Measurements from ENCODE around the gene MLH3. TPM values are rescaled to one million over a fixed set of nuclear protein-coding genes. Genes with fewer than 3 reads are reported as not detected.

Gene MLH3
- total RNA-seq, 4 donors from 2014 or later = 16.4 to 83.4 (median 50.1) TPM

DNA sequence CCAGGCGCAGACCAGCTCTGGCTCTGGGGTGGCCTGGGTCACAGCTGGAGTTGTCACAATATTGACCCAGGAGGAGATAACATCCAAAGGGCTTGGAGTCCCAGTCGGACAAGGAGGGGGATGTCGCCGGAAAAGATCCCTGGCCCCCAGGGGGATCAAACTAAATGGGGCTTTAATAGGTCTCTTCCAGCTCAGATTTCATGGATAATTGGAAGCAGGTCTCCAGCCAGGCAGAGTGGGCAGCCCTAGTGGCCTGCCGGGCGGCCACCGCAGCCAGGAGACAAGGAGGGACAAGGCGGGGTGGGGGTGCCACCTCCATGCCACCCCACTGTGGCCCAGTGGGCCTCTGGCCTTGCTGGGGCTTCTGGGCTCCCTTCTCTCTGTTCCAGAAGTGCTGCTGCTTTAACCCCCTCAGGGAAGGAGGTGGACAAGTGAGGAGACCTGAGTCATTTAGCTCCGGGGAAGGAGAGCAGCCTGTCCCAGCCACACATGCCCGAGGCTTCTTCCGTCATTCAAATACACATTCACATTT is 72.8 kb downstream of the MLH3 start:
- Histone ChIP-seq H3K27me3 (no peaks in the 10 kb centered on the region), H3K27ac (no peak overlapping the region), H3K9me3 (no peaks in the 10 kb centered on the region), H3K4me3 (no peak overlapping the region), H3K4me1 (peaks cover 0 to 4% of the 10 kb centered on the region in 2 donors), H3K36me3 (no peaks in the 10 kb centered on the region)
- TF ChIP-seq, protein P1, sequence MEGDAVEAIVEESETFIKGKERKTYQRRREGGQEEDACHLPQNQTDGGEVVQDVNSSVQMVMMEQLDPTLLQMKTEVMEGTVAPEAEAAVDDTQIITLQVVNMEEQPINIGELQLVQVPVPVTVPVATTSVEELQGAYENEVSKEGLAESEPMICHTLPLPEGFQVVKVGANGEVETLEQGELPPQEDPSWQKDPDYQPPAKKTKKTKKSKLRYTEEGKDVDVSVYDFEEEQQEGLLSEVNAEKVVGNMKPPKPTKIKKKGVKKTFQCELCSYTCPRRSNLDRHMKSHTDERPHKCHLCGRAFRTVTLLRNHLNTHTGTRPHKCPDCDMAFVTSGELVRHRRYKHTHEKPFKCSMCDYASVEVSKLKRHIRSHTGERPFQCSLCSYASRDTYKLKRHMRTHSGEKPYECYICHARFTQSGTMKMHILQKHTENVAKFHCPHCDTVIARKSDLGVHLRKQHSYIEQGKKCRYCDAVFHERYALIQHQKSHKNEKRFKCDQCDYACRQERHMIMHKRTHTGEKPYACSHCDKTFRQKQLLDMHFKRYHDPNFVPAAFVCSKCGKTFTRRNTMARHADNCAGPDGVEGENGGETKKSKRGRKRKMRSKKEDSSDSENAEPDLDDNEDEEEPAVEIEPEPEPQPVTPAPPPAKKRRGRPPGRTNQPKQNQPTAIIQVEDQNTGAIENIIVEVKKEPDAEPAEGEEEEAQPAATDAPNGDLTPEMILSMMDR (IDR thresholded peaks at IDR 0.05) = no peak
- TF ChIP-seq POLR2A (IDR thresholded peaks at IDR 0.05) = no peak
- DNase-seq = no peak
- intact Hi-C loops (cut with DNase I; ENCODE audit: low total_unique reads) = no loop called here

DNA sequence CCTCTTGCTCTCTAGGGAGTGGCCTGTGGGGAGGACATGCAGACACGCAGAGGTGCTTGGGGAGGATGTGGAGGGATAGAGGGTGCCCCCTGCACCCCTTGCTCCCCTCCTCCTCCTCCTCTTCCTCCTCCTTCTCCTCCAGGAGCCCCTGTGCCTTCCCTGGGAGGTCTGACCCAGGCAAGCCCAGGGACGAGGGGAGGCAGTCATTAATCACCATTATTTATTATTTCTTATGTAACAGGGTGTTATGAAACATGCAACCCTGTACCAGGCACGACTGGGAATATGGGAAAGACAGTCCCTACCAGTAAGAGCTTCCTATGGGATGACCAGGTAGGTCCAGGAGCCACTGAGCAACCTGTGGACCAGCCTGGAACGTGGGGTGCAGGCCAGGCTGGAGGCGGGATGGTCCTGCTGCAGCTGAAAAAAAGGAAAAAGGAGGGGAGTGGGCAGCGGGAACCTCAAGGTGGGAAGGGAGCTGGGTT is 73.3 kb downstream of the MLH3 start:
- TF ChIP-seq, protein P1 (IDR thresholded peaks at IDR 0.05) = no peak
- TF ChIP-seq POLR2A (IDR thresholded peaks at IDR 0.05) = no peak
- Histone ChIP-seq H3K27ac (no peak overlapping the region), H3K9me3 (no peaks in the 10 kb centered on the region), H3K27me3 (no peaks in the 10 kb centered on the region), H3K4me3 (no peak overlapping the region), H3K4me1 (peaks cover 0 to 4% of the 10 kb centered on the region in 2 donors), H3K36me3 (no peaks in the 10 kb centered on the region)
- intact Hi-C loops (cut with DNase I; ENCODE audit: low total_unique reads) = no loop called here
- no peak for DNase-seq

DNA sequence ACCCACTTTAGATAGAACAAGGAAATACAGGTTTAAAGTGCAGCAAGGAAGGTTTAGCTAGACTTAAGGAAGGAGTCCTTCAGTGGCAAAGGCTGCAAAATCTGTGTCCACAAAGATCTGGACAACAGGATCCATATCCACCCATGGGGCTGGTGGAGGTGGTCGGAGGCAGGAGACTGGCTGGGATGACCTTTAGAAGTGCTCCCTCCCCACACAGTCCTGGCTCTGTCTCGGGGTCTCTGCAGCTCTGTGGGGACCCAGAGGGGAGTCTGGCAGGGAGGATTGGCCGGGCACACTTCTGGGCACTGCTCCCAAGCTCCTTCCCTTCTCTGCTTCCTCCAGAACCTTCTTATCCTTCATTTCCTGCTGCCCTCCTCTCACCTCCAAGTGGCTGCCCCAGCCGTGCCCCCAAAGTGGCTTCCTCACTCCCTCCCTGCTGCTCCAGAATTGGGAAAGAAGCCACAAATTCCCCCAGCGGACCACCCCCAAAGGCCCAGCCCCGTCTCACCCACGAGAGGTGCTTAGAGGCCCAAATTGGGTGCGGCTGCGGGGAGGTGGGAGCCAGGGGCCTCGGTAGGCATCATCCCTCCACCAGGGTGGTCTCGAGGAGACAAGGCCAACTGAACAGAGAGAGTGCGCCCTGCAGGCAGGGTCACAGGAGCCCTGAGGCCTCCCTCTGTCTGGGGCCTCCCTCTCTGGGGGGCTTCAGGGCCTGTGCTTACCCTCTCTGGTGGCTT is 73.9 kb downstream of the MLH3 start:
- DNase-seq = no peak
- Histone ChIP-seq H3K4me3 (no peak overlapping the region), H3K4me1 (peaks cover 0 to 4% of the 10 kb centered on the region in 2 donors), H3K36me3 (no peaks in the 10 kb centered on the region), H3K27ac (no peak overlapping the region), H3K27me3 (no peaks in the 10 kb centered on the region), H3K9me3 (no peaks in the 10 kb centered on the region)
- TF ChIP-seq, protein P1 (IDR thresholded peaks at IDR 0.05) = no peak
- TF ChIP-seq POLR2A (IDR thresholded peaks at IDR 0.05) = no peak
- intact Hi-C loops (cut with DNase I; ENCODE audit: low total_unique reads) = no loop called here

DNA sequence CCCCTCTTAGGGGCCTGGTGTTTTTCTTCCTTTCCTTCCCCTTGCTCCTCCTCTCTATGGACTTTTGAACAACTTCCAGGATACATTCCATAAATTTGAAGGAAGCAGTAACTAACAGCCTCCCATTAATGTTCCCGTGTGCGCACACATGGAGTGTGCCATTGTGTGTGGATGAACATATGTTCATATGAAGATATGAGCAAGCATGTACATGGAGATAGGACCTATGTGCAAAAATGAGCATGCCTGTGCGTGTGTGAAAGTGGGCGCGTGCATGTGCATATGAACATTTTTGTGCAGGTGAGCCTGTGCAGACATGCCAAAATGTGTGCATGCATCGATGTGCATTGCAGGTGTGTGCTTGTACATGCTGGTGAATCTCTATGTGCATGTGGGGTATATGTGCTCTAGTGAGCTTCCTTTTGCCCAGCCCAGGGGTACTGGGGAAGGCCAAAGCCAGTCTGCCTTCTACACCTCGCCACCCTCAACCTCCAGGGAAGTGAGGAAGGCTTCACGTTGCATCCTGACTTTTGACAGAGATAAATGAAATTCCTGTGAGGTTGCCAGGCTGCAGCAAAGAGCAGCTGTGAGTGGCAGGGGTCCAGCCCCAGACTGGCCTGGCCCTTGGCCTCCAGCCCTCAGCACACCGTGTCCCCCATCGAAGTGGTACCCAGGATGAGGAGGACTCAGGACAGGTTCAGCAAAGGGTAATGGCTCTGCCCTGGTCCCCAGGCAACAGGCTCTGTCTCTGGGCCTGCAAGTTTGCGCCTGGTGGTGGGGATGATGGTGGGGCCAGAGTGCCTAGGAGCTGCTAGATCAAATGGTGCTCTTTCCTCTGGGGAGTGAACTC is 74.8 kb downstream of the MLH3 start:
- Histone ChIP-seq H3K9me3 (no peaks in the 10 kb centered on the region), H3K27me3 (no peaks in the 10 kb centered on the region), H3K27ac (no peak overlapping the region), H3K4me1 (peaks cover 0 to 4% of the 10 kb centered on the region in 2 donors), H3K36me3 (no peaks in the 10 kb centered on the region), H3K4me3 (no peak overlapping the region)
- TF ChIP-seq POLR2A (IDR thresholded peaks at IDR 0.05) = no peak
- TF ChIP-seq, protein P1 (IDR thresholded peaks at IDR 0.05) = no peak
- no peak for DNase-seq
- intact Hi-C loops (cut with DNase I; ENCODE audit: low total_unique reads) = no loop called here
